CD4-positive, alpha-beta T cell treated with Interleukin-6 at 100 ng/mL for 8 hours (primary cell): Measurements from ENCODE around the gene REPIN1.

ENCODE experiments used
- DNase-seq: peaks from one replicate; pipeline ENCODE4 v3.0.0-alpha.2; 2020; ENCODE audit warnings: mixed read lengths, low spot score

REPIN1 gene

GRCh38 chr7:150368096-150368883 is at the start of gene REPIN1:
REPIN1 (plus strand) TSS chr7:150368822; CDS start chr7:150369712, 890 bp downstream.
- DNase-seq, result peak; percentile 75

GRCh38 chr7:150321788-150322113 is 46.9 kb upstream of the REPIN1 start:
- DNase-seq, result no peak

- peak; percentile 39 for DNase-seq
These were observed 46.3 kb upstream of the REPIN1 start for GRCh38 chr7:150322114-150322832.

GRCh38 chr7:150322833-150323681 is 45.6 kb upstream of the REPIN1 start, which contains the start of the genes ACTR3C and LRRC61:
ACTR3C (minus strand) TSS chr7:150323545; CDS start chr7:150295296, 28,249 bp downstream.
LRRC61 (plus strand) TSS chr7:150323355; CDS start chr7:150336862, 13,507 bp downstream.
- DNase-seq, result peak; percentile 49

- no peak for DNase-seq
These were observed 44.8 kb upstream of the REPIN1 start for GRCh38 chr7:150323682-150324372.

- no peak for DNase-seq
These were observed 44.2 kb upstream of the REPIN1 start for GRCh38 chr7:150324373-150324961.

GRCh38 chr7:150325110-150325611 is 43.5 kb upstream of the REPIN1 start:
- DNase-seq, result no peak

- DNase-seq, result no peak
These were observed 42.7 kb upstream of the REPIN1 start for GRCh38 chr7:150325901-150326300.

- no peak for DNase-seq
These were observed 41.9 kb upstream of the REPIN1 start for GRCh38 chr7:150326657-150327268.

- DNase-seq, result no peak
These were observed 41.3 kb upstream of the REPIN1 start for GRCh38 chr7:150327308-150327707.

GRCh38 chr7:150329331-150330120 is 39.1 kb upstream of the REPIN1 start:
- DNase-seq, result no peak

- no peak for DNase-seq
These were observed 38.3 kb upstream of the REPIN1 start for GRCh38 chr7:150330211-150330885.

GRCh38 chr7:150332852-150333635 is 35.6 kb upstream of the REPIN1 start:
- no peak for DNase-seq

GRCh38 chr7:150333659-150334058 is 35.0 kb upstream of the REPIN1 start:
- DNase-seq, result no peak

- no peak for DNase-seq
These were observed 34.5 kb upstream of the REPIN1 start for GRCh38 chr7:150334108-150334507.

GRCh38 chr7:150335108-150335773 is 33.4 kb upstream of the REPIN1 start:
- no peak for DNase-seq

GRCh38 chr7:150335774-150336112 is 32.9 kb upstream of the REPIN1 start:
- no peak for DNase-seq

- DNase-seq, result no peak
These were observed 31.9 kb upstream of the REPIN1 start for GRCh38 chr7:150336746-150337145.
